SK-N-SH (cell line): ENCODE data around the gene DIAPH1.

Experiments
- EP300 ChIP-seq, 2 experiments: IDR thresholded peaks; 2 replicates each; pipeline versions ENCODE4 v1.4.0 to v1.6.1; 2012; ENCODE audit warnings: borderline replicate concordance in 1 of 2, low read depth in 1 of 2, low read length in 1 of 2
- EZH2phosphoT487 ChIP-seq: fragments of 200-600 bp; sonication (generic); IDR thresholded peaks from 2 replicates; pipeline ENCODE4 v1.6.1; 2017; ENCODE audit warnings: low read depth, mixed run types, mild to moderate bottlenecking, antibody characterized with exemption, moderate library complexity, borderline replicate concordance
- POLR2AphosphoS5 ChIP-seq: IDR thresholded peaks from 2 replicates; pipeline ENCODE4 v1.6.1; 2012; ENCODE audit warnings: low read depth, low read length
- SMC3 ChIP-seq: IDR thresholded peaks from 2 replicates; pipeline ENCODE4 v1.6.1; 2012; ENCODE audit warnings: low read depth, low read length, improper control_type of control experiment
- TAF1 ChIP-seq: IDR thresholded peaks from 2 replicates; pipeline ENCODE4 v1.6.1; 2012; ENCODE audit warnings: low read depth, mild to moderate bottlenecking, low read length, moderate library complexity, borderline replicate concordance
- TF ChIP-seq, protein P1 (sequence below): fragments of 200-600 bp; sonication (generic); IDR thresholded peaks from 2 replicates; pipeline ENCODE4 v1.6.1; 2017; ENCODE audit warnings: antibody characterized with exemption, mild to moderate bottlenecking, moderate library complexity

DNA sequence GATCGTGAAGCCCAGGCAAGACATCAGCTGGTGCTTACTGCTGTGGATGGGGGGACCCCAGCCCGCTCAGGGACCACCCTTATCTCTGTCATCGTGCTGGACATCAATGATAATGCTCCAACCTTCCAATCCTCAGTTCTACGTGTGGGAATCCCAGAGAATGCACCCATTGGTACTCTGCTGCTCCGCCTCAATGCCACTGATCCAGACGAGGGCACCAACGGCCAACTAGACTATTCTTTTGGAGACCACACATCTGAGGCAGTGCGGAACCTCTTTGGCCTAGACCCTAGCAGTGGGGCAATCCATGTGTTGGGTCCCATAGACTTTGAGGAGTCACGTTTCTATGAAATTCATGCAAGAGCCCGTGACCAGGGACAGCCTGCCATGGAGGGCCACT lies 129.0 kb downstream of the DIAPH1 start:
- TF ChIP-seq TAF1 (no peak), EZH2phosphoT487 (no peak), SMC3 (no peak), POLR2AphosphoS5 (no peak), EP300 (IDR thresholded peaks at IDR 0.05; ENCODE audit: borderline replicate concordance in 1 of 2, low read depth in 1 of 2, low read length in 1 of 2) (no peak)
- TF ChIP-seq, protein P1, sequence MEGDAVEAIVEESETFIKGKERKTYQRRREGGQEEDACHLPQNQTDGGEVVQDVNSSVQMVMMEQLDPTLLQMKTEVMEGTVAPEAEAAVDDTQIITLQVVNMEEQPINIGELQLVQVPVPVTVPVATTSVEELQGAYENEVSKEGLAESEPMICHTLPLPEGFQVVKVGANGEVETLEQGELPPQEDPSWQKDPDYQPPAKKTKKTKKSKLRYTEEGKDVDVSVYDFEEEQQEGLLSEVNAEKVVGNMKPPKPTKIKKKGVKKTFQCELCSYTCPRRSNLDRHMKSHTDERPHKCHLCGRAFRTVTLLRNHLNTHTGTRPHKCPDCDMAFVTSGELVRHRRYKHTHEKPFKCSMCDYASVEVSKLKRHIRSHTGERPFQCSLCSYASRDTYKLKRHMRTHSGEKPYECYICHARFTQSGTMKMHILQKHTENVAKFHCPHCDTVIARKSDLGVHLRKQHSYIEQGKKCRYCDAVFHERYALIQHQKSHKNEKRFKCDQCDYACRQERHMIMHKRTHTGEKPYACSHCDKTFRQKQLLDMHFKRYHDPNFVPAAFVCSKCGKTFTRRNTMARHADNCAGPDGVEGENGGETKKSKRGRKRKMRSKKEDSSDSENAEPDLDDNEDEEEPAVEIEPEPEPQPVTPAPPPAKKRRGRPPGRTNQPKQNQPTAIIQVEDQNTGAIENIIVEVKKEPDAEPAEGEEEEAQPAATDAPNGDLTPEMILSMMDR: no peak
